ENCODE data around the gene CAB39L. TPM values are rescaled to one million over a fixed set of nuclear protein-coding genes. Genes with fewer than 3 reads are reported as not detected.

Gene CAB39L
- total RNA-seq, 2 donors from 2014 or later, result 24.3 to 27.1 TPM

DNA sequence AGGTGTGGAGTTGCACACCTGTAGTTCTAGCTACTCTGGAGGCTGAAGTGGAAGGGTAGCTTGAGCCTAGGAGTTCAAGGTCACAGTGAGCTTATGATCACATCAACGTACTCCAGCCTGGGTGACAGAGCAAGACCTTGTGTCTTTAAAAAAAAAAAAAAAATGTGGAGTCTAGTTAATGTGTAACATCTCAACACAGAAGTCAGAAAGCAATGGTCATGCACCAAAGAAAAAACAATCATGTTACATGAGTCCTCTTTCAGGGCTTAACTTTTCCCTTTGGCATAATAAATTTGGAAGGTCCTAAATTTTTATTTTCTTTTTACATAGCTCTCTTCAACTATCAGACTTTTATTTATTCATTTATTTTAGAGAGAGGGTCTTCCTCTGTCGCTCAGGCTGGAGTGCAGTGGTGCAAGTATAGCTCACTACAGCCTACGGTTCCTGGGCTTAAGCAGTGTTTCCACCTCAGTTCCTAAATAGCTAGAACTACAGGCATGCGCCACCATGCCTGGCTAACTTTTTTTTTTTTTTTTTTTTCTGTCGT, 22.5 kb upstream of the CAB39L start:
- Histone ChIP-seq H3K4me1 (no peaks in the 10 kb centered on the region), H3K27me3 (no peaks in the 10 kb centered on the region), H3K36me3 (peaks cover 36% of the 10 kb centered on the region), H3K4me3 (no peak overlapping the region), H3K9me3 (peaks cover 0 to 6% of the 10 kb centered on the region in 2 donors), H3K27ac (no peak overlapping the region)
- TF ChIP-seq, protein P1, sequence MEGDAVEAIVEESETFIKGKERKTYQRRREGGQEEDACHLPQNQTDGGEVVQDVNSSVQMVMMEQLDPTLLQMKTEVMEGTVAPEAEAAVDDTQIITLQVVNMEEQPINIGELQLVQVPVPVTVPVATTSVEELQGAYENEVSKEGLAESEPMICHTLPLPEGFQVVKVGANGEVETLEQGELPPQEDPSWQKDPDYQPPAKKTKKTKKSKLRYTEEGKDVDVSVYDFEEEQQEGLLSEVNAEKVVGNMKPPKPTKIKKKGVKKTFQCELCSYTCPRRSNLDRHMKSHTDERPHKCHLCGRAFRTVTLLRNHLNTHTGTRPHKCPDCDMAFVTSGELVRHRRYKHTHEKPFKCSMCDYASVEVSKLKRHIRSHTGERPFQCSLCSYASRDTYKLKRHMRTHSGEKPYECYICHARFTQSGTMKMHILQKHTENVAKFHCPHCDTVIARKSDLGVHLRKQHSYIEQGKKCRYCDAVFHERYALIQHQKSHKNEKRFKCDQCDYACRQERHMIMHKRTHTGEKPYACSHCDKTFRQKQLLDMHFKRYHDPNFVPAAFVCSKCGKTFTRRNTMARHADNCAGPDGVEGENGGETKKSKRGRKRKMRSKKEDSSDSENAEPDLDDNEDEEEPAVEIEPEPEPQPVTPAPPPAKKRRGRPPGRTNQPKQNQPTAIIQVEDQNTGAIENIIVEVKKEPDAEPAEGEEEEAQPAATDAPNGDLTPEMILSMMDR (IDR thresholded peaks at IDR 0.05), result no peak
- no peak for DNase-seq (ENCODE audit: low spot score)

DNA sequence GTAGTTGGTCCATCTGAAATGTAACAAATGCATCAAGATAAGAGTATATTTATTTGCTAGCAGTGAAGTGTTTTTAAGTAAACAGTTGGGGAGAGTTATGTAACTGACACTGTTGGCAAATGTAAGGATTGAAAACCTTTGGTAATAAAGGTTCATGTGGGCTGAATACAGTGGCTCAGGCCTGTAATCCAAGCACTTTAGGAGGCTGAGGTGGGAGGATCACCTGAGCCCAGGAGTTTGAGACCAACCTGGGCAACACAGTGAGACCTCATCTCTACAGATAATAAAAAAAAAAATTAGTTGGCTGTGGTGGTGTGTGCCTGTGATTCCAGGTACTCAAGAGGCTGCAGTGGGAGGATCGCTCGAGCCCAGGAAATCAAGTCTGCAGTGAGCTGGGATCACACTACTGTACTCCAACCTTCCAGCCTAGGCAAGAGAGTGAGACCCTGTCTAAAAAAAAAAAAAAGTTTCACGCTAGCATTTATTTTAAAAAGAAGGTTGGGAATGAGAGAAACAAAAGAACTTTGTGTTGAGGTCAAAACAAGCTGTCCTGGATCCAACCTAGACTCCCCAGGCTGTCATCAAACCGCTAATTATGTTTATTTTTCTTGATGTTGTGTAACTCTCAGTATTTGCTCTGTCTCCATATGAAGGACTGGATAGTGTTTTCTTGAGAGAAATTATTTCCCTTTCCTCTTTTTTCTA, 20.9 kb upstream of the CAB39L start:
- Histone ChIP-seq H3K36me3 (peaks cover 39% of the 10 kb centered on the region), H3K4me1 (no peaks in the 10 kb centered on the region), H3K9me3 (peaks cover 0 to 6% of the 10 kb centered on the region in 2 donors), H3K27ac (no peak overlapping the region), H3K27me3 (no peaks in the 10 kb centered on the region), H3K4me3 (no peak overlapping the region)
- TF ChIP-seq, protein P1 (IDR thresholded peaks at IDR 0.05), result no peak
- DNase-seq (ENCODE audit: low spot score), result no peak

DNA sequence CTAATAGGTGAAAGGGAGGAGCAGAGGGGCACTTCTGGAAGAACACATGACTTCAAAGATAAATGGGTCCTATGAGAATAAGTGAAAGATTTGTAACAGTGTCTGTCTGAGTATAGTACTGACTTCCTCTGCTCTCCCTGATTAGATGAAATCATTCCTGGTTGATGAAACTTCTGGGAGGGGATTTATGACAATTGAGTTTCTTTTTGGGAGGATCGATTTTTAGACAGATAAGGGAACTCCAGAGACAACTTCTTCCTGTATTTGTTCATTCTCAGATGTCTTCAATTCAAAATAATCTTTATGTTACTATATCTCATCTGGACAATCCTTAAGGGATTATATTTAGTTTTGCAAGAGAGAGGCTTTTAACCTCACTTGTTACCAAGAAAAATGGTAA, 20.2 kb upstream of the CAB39L start:
- no peak for DNase-seq (ENCODE audit: low spot score)
- TF ChIP-seq, protein P1 (IDR thresholded peaks at IDR 0.05), result no peak
- H3K36me3 ChIP-seq, result peaks cover 39% of the 10 kb centered on the region
- H3K27ac ChIP-seq, result no peak overlapping the region
- H3K4me1 ChIP-seq, result no peaks in the 10 kb centered on the region
- peaks cover 0 to 6% of the 10 kb centered on the region in 2 donors for H3K9me3 ChIP-seq
- H3K4me3 ChIP-seq, result no peak overlapping the region
- H3K27me3 ChIP-seq, result no peaks in the 10 kb centered on the region

DNA sequence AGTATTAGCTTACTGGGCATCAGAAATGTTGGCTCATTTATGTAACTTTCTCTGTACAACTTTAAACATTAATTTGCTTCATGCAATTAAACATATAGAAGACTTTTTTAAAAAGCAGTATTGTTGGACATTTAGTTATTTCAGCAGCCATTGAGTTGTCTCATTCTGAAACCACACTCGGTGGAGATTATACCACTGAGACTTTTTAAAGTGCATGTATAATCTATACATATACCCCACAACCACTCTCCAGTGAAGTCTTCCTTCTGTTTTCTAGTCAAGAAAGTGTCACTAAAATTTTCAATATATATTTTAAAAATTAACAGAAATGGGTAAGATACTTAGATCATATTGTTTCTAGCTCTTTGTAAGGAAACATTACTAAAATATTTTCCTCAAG, 15.7 kb upstream of the CAB39L start:
- TF ChIP-seq, protein P1 (IDR thresholded peaks at IDR 0.05), result no peak
- Histone ChIP-seq H3K4me3 (no peak overlapping the region), H3K27ac (no peak overlapping the region), H3K27me3 (no peaks in the 10 kb centered on the region), H3K4me1 (peaks cover 0 to under 1% of the 10 kb centered on the region in 2 donors), H3K36me3 (peaks cover 30% of the 10 kb centered on the region), H3K9me3 (peaks cover 0 to 6% of the 10 kb centered on the region in 2 donors)
- DNase-seq (ENCODE audit: low spot score), result no peak

DNA sequence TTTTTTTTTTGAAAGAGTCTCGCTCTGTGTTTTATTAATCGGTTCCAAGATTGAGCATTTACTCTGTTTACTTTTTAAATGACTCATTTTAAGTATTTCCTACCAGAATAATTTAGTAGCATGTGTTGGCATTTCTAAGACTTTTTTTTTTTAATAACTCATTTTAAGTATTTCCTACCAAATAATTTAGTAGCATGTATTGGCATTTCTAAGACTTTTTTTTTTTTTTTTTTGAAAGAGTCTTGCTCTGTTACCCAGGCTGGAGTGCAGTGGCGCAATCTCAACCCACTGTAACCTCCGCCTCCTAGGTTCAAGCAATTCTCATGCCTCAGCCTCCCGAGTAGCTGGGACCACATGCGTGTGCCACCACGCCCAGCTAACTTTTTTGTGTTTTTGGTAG, 13.4 kb upstream of the CAB39L start:
- H3K36me3 ChIP-seq, result peaks cover 10% of the 10 kb centered on the region
- peaks cover 0 to 7% of the 10 kb centered on the region in 2 donors for H3K4me1 ChIP-seq
- no peaks in the 10 kb centered on the region for H3K27me3 ChIP-seq
- no peak overlapping the region for H3K27ac ChIP-seq
- no peaks in the 10 kb centered on the region for H3K9me3 ChIP-seq
- DNase-seq (ENCODE audit: low spot score), result no peak
- TF ChIP-seq, protein P1 (IDR thresholded peaks at IDR 0.05), result no peak
- H3K4me3 ChIP-seq, result no peak overlapping the region

Data from right atrium auricular region (tissue), 2 donors.